Fibroblast of skin of left quadriceps (primary cell): ENCODE measurements around the gene UBE2H.
"Not testable (repeated sequence)": the region's sequence is repeated elsewhere in the genome, so short reads cannot be mapped to it uniquely, and the experiment has no call there.

ENCODE experiments used
- DNase-seq, 2 experiments: peaks; one replicate each; pipeline ENCODE4 v3.0.0-alpha.2; 2013; ENCODE audit warnings: low read depth in 2 of 2

The UBE2H gene

DNA sequence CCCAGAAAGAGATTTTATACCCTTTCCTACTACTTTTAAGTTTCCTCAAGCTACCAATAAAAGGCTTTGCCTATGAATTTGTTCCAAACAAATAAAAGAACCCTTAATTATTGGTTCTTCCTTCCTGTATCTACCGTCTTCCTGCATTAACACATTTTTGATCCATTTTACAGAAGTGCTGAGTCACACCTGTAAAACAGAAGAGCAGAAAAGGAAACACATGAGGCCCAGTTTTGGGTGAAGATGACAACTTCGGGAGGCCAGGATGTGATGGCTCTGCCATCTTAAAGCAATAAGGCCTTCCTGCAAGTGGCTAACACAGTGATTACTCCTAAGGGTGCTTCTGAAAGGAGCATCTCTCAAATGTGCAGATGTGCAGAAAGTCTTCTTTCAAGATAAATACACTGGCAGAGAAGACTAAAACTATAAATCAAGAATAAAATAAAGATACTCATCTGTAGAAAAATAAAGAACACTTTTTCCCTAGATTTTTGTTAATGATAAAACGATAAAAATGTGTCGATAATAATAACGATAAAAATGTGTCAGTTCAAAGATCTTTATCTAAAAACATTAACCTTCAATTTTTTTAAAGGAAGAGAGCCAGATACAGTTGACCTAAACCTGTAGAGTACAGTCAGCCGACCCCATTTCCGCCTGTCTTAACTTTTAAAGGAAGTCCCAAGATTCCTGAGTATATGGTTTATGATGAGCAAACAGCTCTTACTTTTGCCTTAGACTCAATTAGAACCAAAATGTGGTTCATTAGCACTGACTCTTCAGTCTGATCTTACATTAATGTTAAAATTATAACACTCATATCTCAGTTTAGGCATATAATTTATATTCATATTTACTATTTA is 108.6 kb downstream of the UBE2H start:
- no peak for DNase-seq

DNA sequence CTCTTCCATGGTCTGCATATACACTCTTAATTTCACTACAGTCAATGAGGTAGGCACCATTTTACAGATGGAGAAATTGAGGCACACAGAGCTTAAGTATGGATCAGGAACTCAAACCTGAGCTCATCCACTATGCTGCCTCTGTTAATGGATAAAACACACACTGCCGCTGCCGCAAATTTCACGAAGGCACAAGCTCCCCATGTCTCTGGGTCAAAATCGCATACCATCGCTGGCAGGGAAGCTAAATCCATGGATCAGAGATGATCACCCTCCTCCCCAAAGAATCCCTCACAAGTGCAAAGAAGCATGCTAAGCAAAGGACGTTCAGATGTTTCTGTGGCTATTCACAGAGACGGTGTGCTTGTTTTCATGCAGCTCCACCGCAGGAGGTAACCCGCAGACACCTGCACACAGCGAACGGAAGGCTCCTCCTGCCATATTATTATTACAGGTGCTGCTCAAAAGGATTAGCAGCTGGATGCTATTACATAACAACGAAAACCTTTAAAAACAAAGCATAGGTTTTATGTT is 109.3 kb downstream of the UBE2H start:
- DNase-seq: no peak

DNA sequence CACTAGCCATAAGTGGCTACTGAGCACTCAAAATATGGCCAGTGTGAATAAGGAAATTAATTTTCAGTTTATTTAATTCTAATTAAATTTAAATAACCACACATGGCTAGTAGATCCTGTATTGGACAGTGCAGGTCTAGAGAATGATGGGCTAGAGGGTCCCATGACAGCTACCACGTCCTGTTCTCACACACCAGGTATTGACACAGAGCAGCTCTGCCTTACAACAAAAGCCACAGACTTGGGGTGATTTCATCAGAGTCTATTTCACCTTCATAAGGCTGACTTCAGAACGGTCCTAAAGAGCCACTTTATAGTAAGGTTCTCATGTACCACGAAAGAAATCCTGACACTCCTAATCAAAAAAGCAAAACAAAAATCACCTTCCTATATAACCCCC is 111.3 kb downstream of the UBE2H start:
- DNase-seq: no peak

DNA sequence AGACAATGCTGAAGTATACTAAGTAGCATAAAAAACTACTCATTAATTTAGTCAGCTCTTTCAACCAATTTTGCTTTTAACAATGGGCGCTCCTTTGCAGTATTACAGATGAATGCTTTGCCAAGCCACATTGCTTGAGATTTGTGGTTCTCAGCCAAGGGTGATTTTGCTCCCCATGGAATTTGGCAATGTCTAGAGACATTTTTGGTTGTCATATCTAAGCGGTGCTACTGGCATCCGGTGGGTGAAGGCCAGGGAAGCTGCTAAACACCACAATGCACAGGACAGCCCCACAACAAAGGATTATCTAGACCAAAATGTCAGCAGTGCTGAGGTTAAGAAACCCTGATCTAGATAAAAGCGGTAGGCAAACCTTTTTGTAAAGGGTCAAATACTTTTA is 112.0 kb downstream of the UBE2H start:
- DNase-seq: no peak

DNA sequence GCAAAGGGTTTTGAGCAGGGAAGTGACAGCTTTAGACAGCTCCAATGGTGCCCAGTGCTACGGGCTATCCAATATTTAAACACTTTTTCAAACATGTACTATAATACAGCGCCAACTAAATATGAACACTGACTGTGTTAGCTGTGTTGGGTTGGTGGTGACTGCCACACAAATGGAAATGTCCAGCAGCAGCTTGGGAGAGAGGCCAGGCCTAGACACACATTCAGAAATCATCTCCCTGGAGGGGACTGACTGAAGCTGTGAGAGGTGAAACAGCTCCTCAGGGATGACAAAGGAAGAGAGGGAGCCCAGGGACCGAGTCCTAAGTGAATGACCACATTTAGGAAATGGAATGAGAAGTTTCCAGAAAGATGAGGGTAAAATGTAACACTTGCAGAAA is 115.8 kb downstream of the UBE2H start:
- DNase-seq: no peak

DNA sequence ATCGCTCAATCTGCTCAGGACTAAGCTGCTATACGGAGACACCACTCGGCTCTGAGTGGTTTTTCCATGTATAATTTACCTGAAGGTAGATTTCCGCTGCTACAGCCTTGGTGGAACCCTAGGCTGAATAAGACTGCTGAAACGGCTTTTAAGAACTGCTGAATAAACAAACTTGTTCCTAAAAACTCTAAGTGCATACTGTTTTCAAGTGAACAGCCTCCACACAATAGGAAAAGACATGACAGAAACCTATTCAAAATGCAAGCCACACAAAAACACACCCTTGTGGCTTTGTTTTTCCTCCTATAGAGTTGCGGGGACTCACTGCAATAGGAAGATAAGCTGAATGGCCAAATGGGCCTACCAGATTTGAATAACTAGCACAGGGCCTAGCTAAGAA is 117.2 kb downstream of the UBE2H start:
- DNase-seq: no peak

DNA sequence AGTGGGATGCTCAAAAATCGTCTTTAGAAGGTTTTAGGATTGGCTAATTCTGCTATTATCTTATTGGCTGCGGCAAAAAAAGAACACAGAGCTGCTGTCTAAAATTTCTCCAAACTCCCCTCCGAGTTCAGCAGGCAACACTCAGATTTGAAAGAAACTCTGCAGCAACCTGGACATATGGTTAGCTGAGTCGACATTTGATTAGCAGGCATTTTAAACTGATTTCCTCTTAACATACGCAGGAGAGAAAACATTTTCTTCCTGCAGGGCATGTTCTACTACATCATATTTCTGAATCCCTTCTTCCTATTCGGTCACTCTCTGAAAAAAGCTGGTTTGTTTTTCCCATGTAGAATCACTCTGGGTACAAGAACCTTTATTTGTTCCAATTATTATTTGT is 119.4 kb downstream of the UBE2H start:
- not testable (repeated sequence) for DNase-seq

DNA sequence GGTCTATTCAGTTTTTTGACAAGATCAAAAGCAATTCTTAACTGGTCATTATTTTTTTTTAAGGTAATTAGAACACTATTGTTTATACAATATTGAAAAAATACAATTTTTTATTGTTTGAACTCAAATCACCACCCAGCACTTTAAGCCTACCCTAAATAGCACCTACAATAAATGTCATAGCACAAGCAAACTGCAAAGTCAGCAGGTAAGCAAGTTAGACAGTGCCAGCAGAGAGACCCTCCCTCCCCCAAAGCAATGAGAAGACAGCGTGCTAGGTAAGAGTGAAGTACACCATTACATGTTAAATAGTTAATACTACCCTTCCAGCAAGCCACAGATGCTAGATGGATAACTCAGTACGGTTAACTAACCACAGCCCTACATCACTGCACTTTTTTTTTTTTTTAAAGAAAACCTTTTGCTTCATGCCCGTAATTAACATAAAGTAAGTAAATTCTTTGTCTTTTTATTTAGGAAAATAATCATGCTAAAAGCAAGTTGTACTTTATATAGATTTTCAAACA is 120.0 kb downstream of the UBE2H start:
- DNase-seq: no peak

DNA sequence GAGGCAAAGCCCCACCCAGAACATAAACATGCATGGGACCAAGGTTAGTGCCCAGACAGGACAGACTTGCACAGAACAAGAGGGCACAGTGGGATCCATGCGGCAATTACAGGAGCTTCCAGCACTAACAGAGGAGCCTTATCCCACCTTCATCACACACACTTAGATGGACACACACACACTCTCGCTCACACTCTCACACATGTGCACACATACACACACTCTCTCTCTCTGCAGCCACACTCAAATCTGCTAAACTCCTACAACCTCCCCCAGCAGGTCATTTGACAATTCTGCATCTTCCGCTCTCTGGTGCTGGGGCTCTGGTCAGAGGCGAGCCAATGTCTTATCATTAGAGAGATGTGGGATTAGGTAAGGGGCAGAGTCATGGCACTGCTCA is 120.5 kb downstream of the UBE2H start:
- no peak for DNase-seq

DNA sequence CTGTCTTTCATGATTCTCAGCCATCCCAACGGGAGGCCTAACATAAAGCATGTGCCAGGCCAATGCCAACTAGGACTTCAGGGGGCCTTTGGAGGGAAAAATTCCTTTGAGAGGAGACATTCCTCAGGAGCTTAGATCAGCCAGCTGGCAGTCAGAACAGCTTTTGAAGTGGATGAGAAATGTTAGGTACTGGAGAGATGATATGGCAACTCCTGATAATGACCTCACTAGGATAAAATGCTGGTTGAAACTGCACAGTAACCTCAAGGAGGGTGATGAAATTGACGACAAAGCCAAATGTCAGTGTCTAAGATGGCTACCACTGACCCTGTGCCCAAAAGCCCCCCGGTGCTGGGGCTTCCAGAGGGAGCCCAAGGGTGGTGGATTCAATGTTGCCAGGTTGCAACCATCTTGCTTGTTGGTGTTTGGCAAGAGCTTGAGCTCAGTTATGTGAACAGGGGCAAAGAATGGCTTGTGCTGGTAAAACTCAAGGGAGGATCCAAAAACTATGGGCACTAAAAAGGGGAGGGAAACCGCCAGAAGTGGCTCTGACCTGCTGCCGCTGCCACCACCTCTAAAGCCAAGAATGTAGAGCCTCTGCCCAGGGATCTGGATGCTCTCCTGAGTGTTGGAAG is 121.2 kb downstream of the UBE2H start:
- peak; percentile 82 to 84 for DNase-seq

DNA sequence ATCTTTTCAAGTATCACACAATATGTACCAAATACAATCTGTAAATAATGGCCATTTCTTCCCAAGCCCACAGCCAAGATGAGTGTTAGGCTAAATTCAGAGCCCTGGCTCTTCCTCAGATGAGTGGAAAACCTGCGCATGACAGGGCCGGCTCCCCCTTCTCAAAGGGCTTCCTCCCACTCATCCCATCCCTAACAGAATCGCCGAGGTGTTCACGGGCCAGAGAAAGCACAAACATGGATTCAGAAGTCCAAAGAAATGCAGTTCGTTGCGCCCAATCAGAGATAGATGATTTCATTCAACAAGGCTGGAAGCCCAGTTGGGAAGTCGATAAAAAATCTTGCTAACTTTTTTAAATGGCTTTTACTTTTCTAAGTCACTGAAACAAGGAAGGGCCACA is 121.8 kb downstream of the UBE2H start:
- no peak for DNase-seq

DNA sequence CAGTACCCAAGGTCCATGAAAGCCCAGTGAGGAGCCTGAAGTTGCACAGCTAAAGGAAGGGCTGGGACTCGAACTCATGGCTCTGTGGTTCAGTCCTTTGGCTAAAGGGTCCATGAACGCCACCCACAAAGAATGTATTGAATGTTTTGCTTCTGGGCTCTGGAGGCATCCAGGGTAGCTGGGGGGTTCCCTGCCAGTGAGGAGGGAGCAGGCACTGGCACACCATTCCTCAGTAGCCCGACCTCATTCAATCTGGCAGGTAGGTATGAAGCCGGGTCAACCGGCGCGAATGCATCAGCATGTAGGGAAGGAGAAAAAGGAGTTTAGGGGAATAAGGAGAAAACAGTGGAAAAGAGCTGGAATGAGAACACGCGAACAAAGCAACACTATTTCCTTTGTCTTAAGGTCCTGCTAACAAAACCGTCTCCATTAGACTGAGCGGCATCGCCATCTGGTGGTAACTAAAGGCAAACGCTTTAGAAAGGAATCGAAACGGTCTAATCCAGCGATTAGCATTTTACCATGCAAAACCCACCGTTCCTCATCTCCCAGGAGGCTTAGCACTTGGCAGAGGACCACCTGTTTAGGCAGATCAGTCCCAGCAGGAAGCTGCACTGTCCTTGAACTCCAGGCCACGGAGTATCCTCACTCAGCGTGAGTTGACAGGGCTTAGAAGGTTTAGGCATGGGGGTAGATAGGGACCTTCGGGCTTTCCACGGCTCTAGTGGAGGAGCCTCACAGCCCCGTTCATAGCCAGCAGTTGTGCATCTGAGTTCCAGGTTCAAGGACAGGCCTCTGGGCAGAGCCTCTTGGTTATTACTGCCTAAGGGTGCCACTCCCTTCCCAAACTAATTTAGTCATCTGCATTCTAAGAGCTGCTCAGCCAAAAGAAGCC is 122.8 kb downstream of the UBE2H start:
- DNase-seq: peak; percentile 68 to 69

DNA sequence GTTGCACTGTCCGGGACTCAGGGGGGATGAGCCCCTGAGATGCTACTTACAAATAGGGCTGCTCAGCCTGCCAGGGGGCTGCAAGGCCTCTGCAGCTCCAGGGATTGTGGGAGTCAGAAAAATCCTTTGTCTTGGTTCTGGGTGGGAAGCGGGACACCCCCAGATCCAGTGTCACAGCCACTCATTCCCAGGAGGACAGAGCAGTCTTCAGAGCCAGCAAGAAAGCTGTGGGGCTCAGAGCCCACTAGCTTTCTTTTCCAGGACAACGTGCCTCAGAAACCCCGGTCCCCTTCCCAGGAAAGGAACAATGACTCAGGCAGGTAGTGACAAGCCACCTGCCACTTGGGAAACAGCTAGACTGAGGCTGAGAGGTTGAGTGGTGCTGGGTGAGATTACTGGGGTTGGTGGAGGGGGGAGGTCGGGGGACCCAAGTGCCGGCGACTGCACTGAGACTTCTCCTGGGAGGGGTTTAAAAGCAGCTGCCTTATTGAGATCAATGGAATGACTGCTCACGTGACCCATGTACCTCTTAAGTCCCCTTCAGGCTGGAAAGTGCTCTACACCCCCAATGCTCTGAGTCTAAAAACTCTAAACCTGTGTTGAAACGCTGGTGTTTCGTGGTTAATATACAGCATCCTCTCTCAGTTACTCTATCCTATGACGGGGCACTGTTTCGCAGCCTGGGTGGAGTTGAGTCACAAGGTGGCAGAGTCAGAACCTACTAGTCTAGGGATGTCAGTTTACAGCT is 123.6 kb downstream of the UBE2H start:
- no peak for DNase-seq

DNA sequence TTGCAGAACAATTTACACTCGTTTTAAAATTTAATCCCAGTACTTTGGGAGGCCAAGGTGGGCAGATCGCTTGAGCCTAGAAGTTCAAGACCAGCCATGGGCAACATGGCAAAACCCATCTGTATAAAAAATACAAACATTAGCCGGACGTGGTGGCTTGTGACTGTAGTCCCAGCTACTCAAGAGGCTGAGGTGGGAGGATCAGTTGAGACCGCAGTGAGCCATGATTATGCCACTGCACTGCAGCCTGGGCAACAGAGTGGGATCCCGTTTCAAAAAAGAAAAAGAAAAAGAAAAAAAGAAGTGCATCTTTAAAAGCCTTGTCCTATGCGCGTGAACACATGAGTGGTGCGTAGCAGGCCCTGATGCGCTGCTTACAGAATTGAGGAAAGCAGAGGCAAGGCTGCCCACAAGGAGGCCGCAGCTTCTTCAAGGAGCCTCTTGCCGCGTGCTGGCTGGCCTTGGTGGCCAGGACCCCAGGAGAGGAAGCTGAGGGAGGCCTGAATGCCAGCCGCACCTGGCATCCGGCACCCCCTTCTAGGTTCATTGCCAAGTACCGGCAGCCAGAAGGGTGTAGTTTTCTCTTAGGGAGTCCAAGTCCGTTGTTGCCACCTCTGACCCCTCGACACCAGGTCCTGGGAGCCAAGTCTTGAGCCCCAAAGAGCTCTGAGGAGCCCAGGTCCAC is 124.5 kb downstream of the UBE2H start:
- no peak for DNase-seq

DNA sequence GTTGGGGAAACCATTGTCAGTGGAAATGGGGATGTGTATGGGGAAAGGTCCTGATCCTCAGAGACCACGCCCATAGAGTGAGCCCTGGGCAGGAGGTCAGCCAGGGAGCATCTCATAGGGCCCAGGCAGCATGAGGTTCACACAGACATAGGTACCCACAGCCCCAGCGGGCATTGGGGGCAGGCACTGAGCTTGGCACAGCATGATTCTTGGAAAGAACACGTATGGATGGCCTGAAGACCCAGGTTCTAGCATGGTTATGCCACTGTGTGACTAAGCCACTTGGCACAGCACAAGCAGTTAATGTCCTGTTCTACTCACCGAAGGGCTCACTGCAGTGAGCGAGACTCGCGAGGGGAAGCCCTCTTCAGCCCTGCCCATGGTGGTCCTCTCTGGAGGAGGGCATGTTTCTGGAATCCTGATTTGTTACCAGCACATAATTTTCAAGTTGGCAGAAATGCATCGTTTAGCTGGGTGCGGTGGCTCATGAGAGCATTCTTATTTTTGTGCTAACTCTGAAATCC is 125.2 kb downstream of the UBE2H start:
- DNase-seq: no peak

DNA sequence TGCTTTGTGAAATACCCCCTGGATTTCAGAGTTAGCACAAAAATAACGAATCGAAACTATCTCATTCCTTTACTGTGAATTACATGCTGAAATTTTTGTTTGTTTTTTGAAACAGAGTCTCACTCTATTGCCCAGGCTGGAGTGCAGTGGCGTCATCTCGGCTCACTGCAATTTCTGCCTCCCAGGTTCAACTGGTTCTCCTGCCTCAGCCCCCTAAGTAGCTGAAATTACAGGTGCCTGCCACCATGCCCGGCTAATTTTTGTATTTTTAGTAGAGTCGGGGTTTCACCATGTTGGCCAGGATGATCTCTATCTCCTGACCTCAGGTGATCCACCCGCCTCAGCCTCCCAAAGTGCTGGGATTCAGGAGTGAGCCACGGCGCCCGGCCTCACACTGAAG is 125.9 kb downstream of the UBE2H start:
- DNase-seq: not testable (repeated sequence)

DNA sequence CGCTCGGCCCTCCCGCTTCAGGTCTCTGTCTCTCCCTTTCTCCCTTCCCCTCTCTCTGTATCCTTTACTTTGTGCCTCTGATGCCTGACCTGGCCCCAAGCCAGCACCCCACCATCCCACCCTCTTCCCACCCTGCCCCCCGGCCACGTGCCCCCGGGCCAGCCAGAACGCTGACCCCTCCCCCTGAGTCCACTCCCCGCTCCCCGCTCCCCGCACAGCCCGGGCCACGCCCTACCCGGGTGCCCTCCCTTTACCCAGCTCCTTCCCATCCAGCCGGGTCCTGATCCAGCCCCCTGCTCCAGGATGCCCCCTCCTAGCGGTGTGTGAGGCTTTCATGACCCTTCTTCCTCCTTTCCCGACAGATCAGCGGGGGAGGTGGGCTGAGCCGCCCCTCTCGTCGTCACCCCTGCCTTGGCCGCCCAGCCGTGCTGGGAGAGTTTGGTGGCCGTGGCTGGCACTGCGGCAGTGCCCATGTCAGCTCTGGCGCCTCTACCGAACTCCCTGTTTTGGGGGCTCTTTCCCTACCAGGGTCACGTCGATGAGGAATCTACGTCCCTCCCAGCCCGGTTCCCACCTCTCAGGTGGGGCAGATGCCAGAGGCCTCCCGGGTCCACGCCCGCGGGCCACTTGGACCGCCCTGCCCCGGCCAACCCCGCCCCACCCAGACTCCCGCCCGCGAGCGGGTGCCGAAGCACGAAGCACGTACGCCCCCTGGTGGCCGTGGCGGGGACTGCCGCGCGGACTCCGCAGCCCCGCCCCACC is 127.4 kb downstream of the UBE2H start:
- peak; percentile 22 to 27 for DNase-seq

DNA sequence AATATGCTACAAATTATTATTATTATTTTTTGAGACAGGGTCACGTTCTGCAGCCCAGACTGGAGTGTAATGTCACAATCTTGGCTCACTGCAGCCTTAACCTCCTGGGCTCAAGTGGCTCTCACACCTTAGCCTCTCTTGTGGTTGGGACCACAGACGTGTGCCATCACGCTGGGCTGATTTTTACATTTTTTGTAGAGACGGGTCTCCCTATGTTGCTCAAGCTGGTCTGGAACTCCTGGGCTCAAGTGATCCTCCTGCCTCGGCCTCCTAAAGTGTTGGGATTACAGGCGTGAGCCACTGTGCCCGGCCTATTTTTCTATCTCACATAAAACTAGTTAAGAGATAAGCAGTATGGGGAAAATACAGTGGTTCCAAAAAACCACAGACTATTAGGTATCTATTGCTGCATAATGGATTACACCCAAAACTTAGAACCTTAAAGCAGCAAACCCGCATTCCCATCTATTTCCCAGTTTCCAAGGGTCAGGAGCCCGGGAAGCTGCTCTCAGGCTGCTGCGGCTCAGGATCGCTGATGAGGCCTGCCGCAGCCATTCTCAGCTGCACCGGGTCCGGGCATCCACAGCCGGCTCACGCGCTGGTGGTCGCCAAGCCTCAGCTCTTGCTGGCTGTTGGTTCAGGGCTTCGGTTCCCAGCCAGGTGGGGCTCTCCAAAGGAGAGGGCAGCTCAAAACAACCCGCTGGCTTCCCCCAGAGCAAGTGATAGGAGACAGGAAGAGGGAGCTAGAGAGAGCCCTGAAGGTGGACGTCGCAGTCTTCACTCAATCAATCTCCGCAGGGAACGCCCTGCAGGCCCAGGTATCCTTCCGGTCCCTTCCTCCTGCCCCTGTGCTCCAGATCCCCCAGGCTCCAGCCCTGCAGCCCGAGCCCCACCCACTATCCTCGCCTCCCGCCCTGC is 128.2 kb downstream of the UBE2H start:
- no peak for DNase-seq
